ENCODE results near the gene LHFPL6.

LHFPL6 gene

DNA sequence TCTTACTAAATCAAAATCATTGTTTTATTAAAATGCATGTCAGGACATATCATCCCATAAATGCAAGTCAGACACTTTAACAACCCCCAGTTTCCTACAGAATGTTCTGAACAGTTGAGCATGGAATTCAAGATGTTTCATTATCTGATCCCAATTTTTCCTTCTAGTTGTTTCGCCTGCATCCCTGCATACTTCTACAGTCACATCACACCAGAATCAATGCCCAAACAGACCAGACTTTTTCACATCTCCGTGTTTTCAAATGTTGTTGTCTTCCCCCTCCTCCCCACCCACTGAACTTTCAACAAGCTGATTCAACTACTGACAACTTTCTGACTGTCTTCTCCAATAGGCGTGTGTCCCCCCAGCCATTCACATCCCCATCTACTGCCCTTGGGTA lies 48.6 kb downstream of the LHFPL6 start:
- DNase-seq (ENCODE audit: low read depth in 3 of 3): no peak

DNA sequence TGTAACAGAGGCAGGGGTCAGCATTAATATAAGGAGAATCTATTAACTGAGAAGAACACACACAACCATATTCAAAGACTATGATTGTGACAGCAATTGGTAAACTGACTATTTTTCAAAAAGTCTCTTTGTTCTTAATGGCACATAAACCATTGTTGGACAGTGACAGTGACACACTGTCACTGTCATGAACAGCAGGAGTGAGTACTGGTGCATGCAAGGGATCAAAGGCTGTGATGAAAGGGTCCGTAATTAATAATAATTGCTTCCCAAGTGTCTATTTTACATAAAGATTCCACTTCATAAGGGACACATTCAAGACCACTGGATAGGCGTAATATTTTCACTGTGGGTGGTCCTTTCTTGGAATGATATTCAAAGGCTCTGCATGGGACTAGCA lies 50.7 kb downstream of the LHFPL6 start:
- no peak for DNase-seq (ENCODE audit: low read depth in 3 of 3)

DNA sequence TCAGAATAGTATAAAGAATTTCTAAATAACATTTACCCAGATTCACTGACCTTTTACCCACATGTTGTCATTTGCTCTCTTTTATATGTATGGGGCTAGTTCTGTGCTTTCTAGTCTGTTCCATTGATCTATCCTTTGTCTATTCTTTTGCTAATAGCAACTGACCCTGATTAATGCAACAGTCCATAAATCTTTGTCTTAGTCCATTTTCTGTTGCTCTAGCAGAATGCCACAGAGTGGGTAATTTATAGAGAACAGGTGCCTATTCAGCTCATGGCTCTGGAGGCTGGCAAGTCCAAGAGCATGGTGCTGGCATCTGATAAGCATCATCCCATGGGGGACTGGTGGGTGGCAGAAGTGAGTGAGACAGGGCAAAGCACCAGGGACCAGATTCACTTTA lies 52.1 kb downstream of the LHFPL6 start:
- DNase-seq (ENCODE audit: low read depth in 3 of 3): no peak

DNA sequence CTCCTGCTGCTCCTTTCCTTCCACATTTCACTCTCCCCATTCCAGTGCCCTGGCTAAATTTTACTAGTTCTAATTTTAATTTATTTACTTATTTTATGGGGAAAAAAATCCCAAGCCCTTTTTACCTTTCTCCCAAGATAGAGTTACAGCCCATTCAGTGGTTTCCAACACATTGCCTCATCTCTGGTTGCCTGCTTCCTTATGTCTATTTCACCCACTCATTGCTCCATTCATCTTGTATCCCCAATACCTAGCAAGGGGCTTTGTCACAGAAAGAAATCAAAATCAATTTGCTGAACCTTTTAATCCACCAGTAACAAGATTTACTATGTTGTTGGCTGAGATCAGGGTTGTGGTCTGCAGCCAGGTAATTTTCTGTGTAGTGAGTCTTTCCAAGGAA lies 55.9 kb downstream of the LHFPL6 start:
- DNase-seq (ENCODE audit: low read depth in 3 of 3): no peak

DNA sequence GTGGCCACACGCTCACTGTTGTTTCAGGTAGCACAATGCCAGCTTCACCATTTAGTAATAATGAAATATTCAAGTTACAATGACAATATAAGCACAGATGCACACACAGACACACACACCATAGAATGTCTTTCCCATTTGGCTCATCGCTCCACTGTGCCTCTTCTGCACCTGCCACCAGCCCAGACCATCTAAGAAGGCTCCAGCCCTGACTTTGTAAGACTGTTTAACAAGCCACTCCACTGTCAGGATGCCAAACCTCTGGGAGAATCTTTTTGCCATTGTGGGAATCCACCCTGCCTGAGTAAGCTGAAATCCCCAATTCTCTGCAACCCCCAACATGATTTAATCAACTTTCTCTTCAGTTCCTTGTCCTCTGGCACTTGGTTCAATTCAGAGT lies 60.6 kb downstream of the LHFPL6 start:
- no peak for DNase-seq (ENCODE audit: low read depth in 3 of 3)

DNA sequence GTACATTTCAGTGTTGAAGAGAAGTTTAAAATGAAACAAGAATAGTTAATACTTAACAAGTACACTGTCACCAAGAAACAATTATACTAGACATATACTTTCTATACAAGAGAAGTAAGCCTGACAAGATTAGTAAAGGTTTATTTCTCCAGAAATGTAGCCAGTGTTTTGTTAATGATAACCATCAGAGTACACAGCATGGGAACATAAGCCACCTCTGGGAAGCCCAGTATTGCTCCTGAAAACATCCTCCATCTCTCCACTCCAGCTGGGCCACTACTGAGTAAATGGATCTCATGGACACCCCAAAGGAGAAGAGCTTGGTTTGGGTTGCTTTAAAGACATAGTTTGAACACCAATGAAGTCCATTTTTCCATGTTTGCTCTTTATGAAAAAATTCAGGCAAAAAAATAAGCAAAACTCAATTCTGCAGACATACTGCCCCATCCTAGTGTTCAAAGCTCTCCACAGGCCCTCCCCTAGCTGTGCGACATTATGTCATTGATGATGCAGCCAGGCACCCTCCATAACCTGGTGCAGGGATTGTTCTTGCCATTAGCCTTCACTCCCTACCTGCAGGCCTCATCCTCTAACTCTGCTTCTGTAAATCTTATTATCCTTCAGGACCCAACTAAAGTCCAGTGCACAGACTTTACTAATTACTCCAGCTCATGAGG lies 61.9 kb downstream of the LHFPL6 start:
- DNase-seq (ENCODE audit: low read depth in 3 of 3): no peak

DNA sequence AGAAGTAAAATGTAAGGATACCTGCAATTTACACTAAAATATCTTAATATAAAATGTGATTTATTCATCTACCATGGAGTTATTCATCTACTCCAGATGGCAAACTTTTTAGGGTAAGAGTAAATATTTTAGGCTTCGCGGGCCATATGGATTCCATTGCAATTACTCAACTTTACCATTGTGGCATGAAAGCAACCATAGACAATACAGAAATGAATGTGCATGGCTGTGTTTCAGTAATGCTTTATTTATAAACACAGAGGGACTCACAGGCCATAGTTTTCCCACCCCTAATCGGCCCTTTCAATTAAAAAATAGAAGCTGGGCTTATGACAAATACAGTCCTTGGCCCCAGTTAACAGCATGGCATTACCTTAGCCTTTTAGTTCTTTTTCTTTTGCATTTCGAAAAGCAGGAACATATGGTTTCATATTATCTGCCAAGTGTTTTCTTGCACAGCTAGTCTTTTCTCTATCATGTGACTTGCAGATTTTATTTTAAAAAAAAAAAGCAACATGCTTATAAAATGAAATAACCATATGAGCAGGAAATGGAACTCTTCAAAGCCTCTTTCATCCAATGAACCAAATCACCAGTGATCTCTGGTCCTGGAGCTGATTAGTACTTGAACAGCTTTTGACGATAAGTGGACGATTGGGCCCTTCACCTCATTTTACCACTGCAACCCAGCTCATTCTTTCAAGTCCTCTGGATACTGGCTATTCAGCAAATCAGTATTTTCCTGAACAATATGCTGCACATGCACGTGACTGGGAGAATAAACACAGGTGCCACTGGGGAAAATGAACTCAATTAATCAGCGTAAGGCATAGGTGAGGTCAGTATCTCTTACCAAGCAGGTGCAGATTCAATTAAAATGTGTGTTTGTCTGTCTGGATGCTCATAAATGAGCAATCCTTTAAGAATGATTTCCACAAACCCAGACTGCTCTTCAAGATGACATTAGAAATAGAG lies 63.9 kb downstream of the LHFPL6 start:
- DNase-seq (ENCODE audit: low read depth in 3 of 3): no peak

DNA sequence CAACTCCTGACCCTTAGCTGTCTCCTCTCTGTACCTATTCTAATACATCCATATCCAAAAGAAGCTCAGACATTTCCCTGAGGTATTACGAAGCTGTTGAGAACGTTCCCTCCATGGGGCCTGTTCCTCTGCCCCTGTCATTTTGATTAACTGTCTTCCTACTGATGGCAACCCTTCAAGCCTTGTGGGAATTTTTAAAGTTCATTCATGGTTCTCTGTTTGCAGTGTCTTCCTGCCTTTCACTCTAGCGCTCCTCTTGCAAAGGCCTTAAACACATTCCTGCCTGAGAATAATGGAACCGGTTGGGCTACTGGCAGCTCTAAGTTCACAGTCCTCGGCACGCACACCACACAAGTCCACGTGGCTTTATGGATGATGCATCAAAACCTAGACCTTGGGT lies 66.1 kb downstream of the LHFPL6 start:
- DNase-seq (ENCODE audit: low read depth in 3 of 3): no peak

DNA sequence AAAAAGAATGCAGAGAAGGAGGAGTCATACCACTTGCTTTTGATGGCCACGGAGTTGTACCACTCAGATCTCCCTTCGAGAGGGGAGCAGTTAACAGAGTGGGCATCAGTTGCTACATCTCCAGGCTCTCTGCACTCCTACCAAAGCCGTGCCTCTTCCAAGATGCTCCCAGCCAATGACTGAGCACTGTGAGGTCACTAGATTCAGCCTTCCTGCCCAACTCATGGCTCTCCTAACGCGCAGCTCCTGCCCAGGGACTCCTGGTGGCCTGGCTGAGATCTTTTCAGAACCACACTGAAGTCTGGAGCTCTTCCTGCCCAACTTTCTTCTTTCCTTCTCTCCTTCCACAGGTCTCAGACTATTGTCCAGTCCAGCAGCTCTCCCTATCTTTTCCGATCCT lies 66.7 kb downstream of the LHFPL6 start:
- DNase-seq (ENCODE audit: low read depth in 3 of 3): no peak

DNA sequence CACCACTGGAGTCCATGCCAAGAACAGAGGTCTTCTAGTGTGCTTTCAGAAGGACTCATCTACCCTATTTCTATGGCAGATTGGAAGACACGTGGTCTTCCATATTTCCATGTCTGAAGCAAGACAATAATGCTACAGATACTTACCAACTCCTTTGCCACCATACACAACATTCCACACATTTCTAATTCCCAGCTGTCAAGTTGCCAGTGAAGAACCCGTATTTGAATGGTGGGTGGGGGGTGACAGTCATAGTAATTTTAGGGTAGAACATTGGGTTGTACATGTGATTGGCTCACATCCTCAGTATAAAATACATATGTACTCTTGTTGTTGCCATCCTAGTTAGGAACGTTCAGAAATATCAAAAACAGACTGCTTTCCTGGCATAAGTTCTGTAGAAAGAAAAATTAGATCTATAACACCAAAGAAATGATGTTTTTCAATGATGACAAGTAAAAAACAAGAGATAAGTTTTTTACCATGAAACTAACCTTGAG lies 69.3 kb downstream of the LHFPL6 start:
- DNase-seq (ENCODE audit: low read depth in 3 of 3): no peak

DNA sequence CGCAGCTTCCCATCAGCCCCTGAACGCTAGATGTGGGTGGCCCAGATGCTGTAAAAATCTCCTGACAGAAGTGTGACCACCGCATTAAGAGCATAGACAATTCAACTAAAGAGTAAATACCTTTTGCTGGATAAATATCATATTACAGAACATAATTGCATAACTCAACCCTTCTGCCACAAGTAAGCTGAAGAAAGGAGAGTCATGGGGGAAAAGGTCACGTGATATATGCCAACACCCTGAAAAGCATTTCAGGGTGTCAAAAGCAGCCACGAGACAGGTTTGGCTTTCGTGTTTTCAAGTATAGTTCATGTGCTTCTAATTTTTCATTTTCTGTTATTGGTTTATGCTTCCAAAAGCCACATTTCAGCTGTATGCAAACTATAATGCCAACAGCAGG lies 71.3 kb downstream of the LHFPL6 start:
- no peak for DNase-seq (ENCODE audit: low read depth in 3 of 3)

DNA sequence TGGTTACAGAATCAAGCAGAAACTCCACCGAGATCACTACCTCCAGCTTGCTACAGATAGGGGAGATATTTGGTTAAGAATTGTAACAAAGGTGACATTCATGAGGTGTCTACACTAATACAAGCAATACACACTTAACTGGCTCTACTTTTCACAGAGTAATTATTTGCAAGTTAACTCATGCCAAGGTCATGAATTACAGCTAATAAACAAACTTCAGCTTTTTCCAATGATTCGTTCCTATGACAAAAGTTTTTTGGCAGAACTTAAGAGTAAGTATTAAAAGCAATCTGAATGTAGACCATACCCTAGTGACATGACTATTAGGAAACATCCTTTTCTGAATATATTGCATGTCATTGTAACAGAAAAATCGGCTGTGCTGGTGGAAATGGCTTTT lies 72.1 kb downstream of the LHFPL6 start:
- no peak for DNase-seq (ENCODE audit: low read depth in 3 of 3)

DNA sequence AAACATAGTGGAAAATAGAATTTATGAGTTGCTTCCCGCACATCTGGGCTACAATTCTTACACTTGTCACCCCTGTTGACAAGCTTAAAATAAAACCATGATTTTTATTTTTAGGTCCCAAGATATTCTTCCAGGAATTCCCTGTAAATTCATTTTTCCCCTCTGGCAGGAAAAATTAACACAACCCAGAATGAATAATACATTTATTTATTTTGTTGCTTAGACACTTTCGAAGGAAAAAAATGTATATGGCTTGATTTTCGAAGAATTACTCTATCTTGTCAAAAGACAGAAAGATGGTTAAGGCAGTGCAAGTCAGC lies 74.4 kb downstream of the LHFPL6 start:
- no peak for DNase-seq (ENCODE audit: low read depth in 3 of 3)

DNA sequence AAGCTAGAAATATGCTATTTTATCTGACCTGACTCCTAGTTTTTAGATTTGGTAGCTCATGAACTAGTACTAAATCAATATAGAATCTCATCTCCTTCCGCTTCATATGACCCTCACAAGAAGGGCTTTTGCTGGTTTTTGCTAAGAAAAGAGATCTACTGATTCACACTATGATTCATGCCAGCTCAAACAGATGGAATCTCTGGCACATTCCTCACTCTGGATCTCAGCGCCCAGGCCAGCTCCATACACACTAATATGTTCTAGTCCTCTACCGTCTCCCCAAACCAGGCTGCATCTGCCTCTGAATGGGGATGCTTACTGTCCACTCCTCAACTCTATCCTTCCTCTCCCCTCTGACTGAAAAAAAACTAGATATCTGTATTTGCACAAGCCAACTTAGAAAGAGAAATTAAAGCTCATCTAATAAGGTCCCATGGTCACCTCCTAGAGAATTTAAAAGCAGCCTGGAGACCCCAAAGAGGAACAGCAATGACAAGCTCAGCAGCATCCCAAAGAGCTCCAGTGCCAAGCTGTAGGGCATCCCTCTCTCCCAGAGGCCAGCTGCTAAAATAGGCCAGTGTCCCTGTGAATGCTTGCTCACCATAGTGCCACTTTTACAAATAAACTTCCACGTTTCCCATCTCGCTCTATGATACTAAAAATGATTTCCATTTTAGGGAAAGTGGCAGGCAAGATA lies 74.9 kb downstream of the LHFPL6 start:
- no peak for DNase-seq (ENCODE audit: low read depth in 3 of 3)

DNA sequence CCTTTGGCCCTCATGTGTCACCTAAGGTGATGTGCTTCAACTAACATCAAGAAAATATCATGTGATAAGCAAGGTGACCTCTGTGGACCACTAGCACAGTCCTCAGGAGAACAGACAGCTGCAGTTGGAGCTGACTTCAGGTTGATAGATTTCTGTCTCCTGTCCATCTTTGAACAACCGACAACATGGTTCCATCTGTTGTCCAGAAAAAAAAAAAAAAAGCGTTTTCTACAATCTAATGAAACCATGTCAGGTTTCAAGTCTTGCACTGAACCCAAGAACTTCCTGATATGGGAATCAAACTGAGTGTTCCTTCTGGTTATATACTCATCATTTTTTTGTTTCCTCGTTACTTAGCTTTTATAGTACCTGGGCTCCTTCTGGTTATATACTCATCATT lies 75.7 kb downstream of the LHFPL6 start:
- DNase-seq (ENCODE audit: low read depth in 3 of 3): no peak

DNA sequence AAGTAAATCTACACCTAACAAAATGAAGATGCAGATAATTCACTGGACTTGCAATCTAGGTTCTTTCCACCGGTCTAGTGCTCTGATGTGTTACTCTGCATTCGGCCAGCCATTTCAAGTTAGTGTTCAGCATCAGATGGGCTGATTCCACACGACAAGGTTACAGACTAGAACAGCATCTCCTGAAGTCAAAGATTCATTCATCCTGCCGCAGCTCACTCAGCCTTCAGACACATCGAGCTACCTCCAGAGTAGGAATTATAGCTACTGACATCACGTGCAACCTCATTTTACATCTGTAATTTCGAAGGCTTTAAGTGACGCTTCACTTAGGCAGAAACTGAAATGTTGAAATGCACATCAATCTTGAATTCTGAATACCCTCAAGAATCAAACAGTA lies 76.5 kb downstream of the LHFPL6 start:
- no peak for DNase-seq (ENCODE audit: low read depth in 3 of 3)

DNA sequence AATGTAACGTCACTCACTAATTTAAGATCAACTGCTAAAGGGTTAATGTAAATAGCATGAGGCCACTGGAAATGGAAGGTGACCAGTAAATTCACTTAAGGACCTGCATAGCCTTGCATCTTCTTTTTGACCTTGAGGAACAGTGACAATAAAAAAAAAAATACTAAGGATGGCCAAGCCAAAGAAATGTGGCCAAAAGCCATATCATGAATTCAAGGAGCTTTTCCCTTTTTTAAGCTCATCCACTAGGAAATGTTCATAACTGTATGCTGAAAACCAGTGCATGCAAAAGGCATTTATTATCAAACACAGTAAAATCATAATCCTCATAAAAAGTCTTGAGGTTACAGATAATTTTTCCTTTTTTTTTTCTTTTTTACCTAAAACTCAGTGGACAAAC lies 77.5 kb downstream of the LHFPL6 start:
- no peak for DNase-seq (ENCODE audit: low read depth in 3 of 3)

DNA sequence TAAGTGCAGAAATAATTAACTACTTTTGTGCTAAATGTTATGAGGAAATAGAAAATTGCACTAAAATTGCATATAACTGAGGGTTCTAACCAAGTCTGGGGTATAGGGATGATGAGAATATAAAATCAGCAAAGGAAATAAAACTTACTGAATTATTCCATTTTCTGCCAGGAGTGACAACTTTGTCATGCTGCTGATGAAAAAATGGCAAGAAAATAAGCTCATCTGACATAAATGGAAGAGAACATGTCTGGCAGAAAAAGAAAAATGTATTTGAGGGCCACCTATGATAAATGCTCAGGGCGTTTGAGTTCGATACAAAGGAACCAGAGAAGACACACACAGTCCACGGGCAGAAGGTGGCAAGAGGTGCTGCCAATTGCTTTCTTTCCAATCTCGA lies 78.2 kb downstream of the LHFPL6 start:
- DNase-seq (ENCODE audit: low read depth in 3 of 3): no peak

DNA sequence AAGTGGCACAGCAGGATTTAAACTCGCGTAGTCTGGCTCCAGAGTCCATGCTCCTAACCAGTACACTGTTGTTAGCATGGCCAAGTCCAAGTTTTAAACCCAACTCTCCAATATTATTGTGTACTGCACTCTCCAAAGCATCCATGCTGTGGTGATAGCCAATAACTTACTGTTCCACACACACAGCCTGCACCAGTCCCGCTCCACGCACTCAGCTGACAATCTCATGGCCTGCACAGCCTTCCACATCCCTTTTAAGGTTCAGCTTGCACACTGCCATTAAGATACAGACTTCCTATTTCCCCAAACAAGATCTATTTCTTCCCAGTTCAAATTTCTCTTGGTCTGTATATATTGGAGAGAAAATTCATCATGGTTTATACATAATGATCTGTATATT lies 80.7 kb downstream of the LHFPL6 start:
- no peak for DNase-seq (ENCODE audit: low read depth in 3 of 3)

DNA sequence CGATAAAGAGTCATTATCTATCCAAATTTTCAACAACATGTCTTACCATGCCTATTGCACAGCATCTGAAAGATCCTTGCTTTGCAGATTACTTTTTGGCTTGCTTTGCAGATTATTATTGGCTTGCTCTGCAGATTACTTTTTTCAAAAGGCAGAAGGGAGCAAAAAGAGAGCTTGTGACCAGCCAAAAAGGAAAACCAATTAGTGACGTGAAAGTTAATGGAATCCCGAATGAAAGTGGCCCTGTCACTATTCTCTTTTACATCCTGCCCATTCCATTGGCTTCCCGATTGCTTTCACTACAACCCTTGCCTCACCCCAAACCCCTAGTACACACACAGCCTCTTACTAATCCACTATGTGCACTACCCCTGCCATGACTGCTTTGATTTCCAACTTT lies 81.3 kb downstream of the LHFPL6 start:
- DNase-seq (ENCODE audit: low read depth in 3 of 3): no peak

DNA sequence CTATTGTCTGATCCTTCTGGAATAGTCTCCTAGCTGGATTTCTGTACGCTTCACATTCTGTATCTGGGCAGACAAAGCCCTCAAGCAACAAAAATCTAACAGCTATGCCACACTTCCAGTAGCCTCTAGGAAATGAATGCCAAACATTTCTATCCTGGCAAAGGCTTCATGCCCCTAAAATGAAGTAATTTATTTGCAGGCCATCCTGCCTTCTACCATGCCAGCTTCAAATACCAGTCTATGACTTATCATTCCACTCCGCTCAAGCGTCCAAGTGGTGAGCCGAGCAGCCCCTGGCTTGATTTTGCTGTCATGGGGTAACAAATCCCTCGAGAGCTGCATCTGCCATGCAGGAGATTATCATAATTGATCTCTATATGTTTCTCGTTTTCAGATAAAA lies 86.9 kb downstream of the LHFPL6 start:
- DNase-seq (ENCODE audit: low read depth in 3 of 3): no peak

DNA sequence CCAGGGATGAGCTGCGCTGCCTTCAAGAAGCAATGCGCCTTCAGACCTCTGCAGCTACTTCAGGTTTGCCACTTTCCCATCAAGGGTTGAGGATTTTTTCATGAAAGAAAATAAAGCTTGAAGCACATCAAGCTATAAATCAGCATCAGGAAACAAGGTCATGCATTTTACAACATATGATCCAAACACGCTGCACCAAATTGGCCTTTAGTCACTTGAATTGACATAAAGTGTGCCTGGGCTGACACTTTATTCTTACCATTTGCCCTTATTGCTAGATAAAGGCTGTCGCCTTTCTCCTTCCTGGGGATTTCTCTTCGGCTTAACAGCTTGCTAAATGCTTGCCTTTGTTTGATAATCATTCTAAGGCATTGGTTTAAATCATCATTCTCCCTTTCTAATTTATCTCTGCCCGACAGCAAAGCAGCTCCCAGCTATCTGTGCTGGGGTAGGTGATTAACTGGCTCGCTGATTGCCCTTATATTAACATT lies 87.7 kb downstream of the LHFPL6 start:
- no peak for DNase-seq (ENCODE audit: low read depth in 3 of 3)

DNA sequence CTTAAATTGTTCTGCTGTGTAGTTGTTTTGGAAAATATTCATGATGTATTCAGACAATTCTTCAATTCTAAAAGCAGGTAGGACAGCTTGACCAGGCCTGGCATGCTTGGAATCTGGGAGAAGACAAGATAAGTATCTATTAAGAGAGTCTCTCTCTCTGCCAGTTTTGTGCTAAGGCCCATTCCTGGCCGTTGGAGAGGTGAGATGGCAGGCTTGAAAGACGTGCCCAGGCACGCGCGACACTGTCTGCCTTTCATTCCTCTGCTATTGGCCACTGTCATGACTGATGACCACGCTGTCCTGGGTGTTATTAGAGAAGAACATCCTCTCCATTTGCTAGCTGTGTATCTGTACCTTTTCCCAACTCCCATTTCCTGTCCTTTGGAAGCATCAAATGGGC lies 90.3 kb downstream of the LHFPL6 start:
- DNase-seq (ENCODE audit: low read depth in 3 of 3): no peak
